ENCODE measurements around the gene IFNL1. TPM values are rescaled to one million over a fixed set of nuclear protein-coding genes. Genes with fewer than 3 reads are reported as not detected.
"Not testable (repeated sequence)": the region's sequence is repeated elsewhere in the genome, so short reads cannot be mapped to it uniquely, and the experiment has no call there.

The IFNL1 gene
- total RNA-seq, 2 donors from 2014 or later, result not detected

- DNase-seq (ENCODE audit: low spot score) (no peak), ATAC-seq (ENCODE audit: insufficient number of reproducible peaks, low FRiP score, low read depth) (no peak)
- Histone ChIP-seq H3K36me3 (no peaks in the 10 kb centered on the region), H3K4me1 (ENCODE audit: control insufficient read depth in 1 of 2, low read depth in 2 of 2) (peaks cover 6 to 10% of the 10 kb centered on the region in 2 donors), H3K27me3 (replicated peaks; ENCODE audit: insufficient read depth) (no peaks in the 10 kb centered on the region), H3K9me3 (no peaks in the 10 kb centered on the region), H3K4me3 (no peak overlapping the region), H3K27ac (no peak overlapping the region)
- TF ChIP-seq, protein P1, sequence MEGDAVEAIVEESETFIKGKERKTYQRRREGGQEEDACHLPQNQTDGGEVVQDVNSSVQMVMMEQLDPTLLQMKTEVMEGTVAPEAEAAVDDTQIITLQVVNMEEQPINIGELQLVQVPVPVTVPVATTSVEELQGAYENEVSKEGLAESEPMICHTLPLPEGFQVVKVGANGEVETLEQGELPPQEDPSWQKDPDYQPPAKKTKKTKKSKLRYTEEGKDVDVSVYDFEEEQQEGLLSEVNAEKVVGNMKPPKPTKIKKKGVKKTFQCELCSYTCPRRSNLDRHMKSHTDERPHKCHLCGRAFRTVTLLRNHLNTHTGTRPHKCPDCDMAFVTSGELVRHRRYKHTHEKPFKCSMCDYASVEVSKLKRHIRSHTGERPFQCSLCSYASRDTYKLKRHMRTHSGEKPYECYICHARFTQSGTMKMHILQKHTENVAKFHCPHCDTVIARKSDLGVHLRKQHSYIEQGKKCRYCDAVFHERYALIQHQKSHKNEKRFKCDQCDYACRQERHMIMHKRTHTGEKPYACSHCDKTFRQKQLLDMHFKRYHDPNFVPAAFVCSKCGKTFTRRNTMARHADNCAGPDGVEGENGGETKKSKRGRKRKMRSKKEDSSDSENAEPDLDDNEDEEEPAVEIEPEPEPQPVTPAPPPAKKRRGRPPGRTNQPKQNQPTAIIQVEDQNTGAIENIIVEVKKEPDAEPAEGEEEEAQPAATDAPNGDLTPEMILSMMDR (IDR thresholded peaks at IDR 0.05), result no peak
Observed at GRCh38 chr19:39336483-39336882, 40.3 kb downstream of the IFNL1 start.

GRCh38 chr19:39339674-39340073, 43.5 kb downstream of the IFNL1 start:
- no peak overlapping the region for H3K4me3 ChIP-seq
- H3K9me3 ChIP-seq, result no peaks in the 10 kb centered on the region
- TF ChIP-seq, protein P1 (IDR thresholded peaks at IDR 0.05), result no peak
- no peak for DNase-seq (ENCODE audit: low spot score)
- no peaks in the 10 kb centered on the region for H3K27me3 ChIP-seq (replicated peaks; ENCODE audit: insufficient read depth)
- H3K27ac ChIP-seq, result no peak overlapping the region
- H3K36me3 ChIP-seq, result no peaks in the 10 kb centered on the region
- peaks cover 19 to 29% of the 10 kb centered on the region in 2 donors for H3K4me1 ChIP-seq (ENCODE audit: control insufficient read depth in 1 of 2, low read depth in 2 of 2)
- no peak for ATAC-seq (ENCODE audit: insufficient number of reproducible peaks, low FRiP score, low read depth)

DNA sequence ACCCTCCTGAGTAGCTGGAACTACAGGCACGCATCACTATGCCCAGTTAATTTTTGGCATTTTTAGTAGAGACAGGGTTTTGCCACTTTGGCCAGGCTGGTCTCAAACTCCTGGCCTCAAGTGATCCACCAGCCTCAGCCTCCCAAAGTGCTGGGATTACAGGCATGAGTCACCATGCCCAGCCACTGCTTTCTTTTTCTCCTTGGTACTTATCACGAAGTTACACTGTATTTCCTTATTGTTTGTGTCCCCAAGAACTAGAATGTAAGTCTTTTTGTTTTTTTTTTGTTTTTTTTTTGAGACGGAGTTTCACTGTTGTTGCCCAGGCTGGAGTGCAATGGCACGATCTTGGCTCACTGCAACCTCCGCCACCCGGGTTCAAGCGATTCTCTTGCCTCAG, 43.9 kb downstream of the IFNL1 start:
- H3K4me3 ChIP-seq; ATAC-seq (ENCODE audit: insufficient number of reproducible peaks, low FRiP score, low read depth); DNase-seq (ENCODE audit: low spot score); H3K36me3 ChIP-seq; H3K27me3 ChIP-seq (replicated peaks; ENCODE audit: insufficient read depth); H3K27ac ChIP-seq; H3K9me3 ChIP-seq: not testable (repeated sequence)
- peaks cover 20 to 34% of the 10 kb centered on the region in 2 donors for H3K4me1 ChIP-seq (ENCODE audit: control insufficient read depth in 1 of 2, low read depth in 2 of 2)

DNA sequence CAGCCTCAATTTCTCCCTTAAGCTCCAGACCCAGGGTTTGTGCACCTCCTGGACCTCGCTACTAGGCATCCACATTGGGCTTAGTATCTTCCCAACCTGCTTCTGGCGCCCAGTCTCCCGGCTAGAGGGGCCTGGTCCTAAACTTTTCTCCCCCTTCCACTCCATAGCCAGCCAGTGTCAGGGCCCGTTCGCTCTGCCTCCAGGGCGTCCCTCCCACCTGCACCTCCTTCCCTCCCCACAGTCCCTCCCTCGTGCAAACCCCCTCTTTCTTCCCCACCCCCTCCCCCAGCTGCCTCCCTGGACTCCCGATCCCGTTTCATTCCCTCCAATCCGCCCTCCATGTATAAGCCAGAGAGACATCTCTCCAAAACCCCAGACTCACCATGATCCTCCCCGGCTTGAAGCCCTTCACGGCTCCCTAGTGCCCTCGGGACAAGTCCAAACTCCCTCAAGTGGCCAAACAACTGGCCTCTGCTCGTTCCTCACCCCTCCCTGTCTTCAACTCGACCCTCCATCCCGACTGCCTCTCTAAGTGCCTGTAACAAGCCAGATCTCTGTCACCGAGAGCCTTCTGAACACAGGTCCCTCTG, 45.0 kb downstream of the IFNL1 start:
- peak overlapping the region; percentile 96 for H3K4me3 ChIP-seq
- DNase-seq (ENCODE audit: low spot score) (no peak), ATAC-seq (ENCODE audit: insufficient number of reproducible peaks, low FRiP score, low read depth) (no peak)
- no peaks in the 10 kb centered on the region for H3K36me3 ChIP-seq
- TF ChIP-seq, protein P1 (IDR thresholded peaks at IDR 0.05), result no peak
- H3K27me3 ChIP-seq (replicated peaks; ENCODE audit: insufficient read depth), result no peaks in the 10 kb centered on the region
- H3K4me1 ChIP-seq (ENCODE audit: control insufficient read depth in 1 of 2, low read depth in 2 of 2), result peaks cover 26 to 45% of the 10 kb centered on the region in 2 donors
- peak overlapping the region; percentile 81 to 91 for H3K27ac ChIP-seq
- H3K9me3 ChIP-seq, result no peaks in the 10 kb centered on the region

DNA sequence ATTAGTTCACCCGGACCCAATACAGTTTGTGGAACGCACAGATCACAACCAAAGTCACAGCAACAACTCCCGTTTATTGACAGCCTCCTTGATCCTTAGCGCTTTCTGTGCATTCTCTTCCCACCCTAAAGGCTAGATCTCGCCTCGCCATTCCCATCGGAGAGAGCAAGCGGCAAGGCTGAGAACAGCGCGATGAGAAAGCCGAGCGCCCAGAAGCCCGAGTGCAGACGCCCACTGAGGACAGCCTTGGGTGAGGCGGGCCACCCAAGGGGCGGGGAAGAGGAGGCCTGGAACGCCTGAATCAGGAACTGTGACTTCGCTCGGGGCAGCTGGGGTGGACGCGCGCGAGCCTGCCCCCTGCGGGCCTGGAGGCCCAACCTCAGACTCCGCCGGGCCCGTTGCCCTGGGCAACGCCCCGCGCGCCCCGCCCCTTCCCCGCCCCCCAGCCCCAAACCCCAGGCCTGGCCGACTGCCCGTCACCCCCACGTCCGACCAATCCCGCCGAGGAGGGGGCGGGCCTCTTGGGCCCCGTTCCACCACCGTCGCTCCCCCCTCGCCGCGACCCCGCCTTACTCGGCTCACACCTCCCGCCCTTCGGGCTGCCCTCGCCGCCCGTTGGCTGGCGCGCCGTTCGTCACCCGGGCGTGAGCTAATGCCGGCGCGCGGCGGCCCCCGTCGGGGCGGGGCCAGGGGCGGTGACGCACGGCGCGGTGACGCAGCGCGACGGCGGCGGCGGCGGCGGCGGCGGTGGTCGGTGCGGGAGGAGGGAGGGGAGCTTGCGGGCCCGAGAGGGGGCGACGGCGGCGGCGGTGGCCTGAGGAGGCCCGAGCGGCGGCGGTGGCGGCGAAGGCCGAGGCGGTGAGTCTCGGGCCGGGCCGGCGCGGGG, 45.8 kb downstream of the IFNL1 start, which contains the start of gene SAMD4B:
Gene SAMD4B (plus strand): TSS at position 703 of the 886 bp plus-strand sequence. CDS start 14,473 bp downstream, outside the sequence.
- TF ChIP-seq, protein P1 (IDR thresholded peaks at IDR 0.05), result peak; percentile 86
- Histone ChIP-seq H3K4me1 (ENCODE audit: control insufficient read depth in 1 of 2, low read depth in 2 of 2) (peaks cover 26 to 52% of the 10 kb centered on the region in 2 donors), H3K27ac (peak within 1 kb of the TSS; percentile 81 to 91), H3K36me3 (no peaks in the 10 kb centered on the region), H3K4me3 (peak within 1 kb of the TSS; percentile 96), H3K27me3 (replicated peaks; ENCODE audit: insufficient read depth) (no peaks in the 10 kb centered on the region), H3K9me3 (no peaks in the 10 kb centered on the region)
- ATAC-seq (ENCODE audit: insufficient number of reproducible peaks, low FRiP score, low read depth) (peak; percentile 94), DNase-seq (ENCODE audit: low spot score) (peak; percentile 91)
